ENCODE measurements around the gene CORO7. TPM values are rescaled to one million over a fixed set of nuclear protein-coding genes. Genes with fewer than 3 reads are reported as not detected.
A peak's percentile ranks its signal among the peaks of the same experiment; 100 is the strongest.

CORO7 gene
- total RNA-seq, 4 donors from 2014 or later, result 18.8 to 29.6 (median 25.7) TPM

- peak overlapping the region; percentile 76 for H3K27ac ChIP-seq
- no peaks in the 10 kb centered on the region for H3K9me3 ChIP-seq
- no peak overlapping the region for H3K4me3 ChIP-seq
- no peak for DNase-seq (ENCODE audit: low spot score in 2 of 2)
- no peaks in the 10 kb centered on the region for H3K27me3 ChIP-seq
- TF ChIP-seq, protein P1, sequence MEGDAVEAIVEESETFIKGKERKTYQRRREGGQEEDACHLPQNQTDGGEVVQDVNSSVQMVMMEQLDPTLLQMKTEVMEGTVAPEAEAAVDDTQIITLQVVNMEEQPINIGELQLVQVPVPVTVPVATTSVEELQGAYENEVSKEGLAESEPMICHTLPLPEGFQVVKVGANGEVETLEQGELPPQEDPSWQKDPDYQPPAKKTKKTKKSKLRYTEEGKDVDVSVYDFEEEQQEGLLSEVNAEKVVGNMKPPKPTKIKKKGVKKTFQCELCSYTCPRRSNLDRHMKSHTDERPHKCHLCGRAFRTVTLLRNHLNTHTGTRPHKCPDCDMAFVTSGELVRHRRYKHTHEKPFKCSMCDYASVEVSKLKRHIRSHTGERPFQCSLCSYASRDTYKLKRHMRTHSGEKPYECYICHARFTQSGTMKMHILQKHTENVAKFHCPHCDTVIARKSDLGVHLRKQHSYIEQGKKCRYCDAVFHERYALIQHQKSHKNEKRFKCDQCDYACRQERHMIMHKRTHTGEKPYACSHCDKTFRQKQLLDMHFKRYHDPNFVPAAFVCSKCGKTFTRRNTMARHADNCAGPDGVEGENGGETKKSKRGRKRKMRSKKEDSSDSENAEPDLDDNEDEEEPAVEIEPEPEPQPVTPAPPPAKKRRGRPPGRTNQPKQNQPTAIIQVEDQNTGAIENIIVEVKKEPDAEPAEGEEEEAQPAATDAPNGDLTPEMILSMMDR (IDR thresholded peaks at IDR 0.05), result no peak
- TF ChIP-seq POLR2AphosphoS5 (IDR thresholded peaks at IDR 0.05), result no peak
- TF ChIP-seq POLR2A (IDR thresholded peaks at IDR 0.05), result no peak
- TF ChIP-seq EP300 (IDR thresholded peaks at IDR 0.05), result no peak
- no peaks in the 10 kb centered on the region for H3K36me3 ChIP-seq
- 42% methylated on average over 13 of the region's 21 CpGs for WGBS
- peaks cover 79% of the 10 kb centered on the region for H3K4me1 ChIP-seq
These were observed 93.1 kb downstream of the CORO7 start for GRCh38 chr16:4323071-4323844.

DNA sequence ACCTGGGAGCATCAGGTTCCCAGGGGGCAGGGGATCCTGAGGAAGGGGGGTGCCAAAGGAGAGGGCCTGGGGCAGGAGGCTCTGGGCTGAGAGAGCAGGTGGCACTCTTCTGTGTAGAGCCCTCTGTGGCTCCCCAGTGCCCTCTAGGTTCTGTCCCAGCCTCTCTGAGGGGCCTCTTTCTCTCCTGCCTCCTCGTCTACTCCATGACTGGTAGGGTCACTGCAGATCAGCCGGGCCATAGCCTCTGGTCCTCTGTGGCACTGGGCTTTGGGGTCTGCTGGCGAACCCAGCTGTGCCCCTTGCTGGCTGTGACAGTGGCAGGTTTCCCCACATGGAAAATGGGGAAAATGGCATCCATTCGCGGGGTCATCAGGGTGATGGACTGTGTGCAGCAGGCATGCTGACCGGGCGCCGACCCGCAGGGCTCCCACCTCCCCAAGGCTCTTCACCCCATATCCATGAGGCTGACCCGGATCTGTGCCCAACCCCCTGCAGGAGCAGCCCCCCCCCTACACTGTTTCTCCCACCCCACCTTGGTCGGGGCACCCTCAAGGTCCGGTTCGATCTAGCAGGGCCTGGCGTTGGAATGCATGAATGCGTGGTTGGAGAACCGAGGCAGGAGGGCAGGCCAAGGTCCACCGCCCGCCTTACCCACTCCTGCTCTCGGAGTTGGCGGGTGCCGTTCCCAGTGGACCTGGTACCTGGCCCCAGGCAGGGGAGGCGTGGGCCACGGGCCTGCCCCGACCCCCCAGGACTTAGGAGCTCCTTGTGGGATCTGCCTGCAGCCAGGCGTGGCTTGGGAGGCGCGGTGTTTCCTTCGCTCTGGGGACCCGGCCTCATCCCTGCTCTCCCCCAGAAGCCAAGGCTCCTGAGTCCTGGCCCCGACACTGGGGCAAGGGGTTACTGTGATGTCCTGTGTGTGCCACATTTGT lies 94.0 kb downstream of the CORO7 start:
- WGBS, result 79% methylated on average over 9 of the region's 30 CpGs
- no peak for DNase-seq (ENCODE audit: low spot score in 2 of 2)

DNA sequence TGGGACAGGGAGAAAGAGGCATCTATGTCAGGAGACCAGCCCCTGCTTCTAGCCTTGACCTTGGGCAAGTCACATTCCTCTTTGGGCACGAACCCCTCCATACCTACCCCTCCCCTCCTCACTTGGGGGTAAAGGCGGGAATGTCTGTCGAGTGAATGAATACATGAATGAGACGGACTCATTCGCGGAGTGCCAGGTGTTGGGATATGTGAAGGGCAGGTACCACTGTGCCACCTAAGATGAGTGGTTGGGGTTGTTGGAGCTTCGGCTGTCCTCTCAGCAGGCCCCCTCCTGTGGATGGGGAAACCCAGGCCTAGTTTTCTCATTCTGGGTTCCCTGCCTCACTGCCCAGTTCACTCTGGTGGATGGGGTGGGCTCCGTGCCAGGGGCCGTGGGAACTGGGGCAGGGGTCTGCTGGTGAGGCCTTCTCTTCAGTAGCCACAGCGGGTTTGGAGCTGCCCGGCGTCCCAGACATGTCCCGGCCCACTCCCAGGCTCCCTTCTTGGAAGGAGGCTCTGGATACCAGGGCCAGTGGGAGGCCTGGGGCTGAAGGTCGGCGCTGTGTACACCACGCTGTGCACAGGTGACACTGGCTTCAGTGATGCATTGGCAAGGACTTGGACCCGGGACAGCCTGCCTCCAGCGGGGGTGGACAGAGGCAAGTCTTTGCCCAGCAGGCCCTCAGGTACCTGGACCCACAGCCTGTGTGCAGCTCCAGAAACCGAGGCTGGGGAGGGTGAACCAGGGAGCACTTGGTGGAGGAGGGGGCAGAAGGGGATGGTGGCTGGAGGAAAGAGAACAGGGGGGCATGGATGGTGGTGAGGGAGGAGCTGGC lies 94.9 kb downstream of the CORO7 start:
- Histone ChIP-seq H3K27me3 (no peaks in the 10 kb centered on the region), H3K36me3 (no peaks in the 10 kb centered on the region), H3K9me3 (no peaks in the 10 kb centered on the region), H3K4me3 (no peak overlapping the region), H3K4me1 (peaks cover 81% of the 10 kb centered on the region), H3K27ac (no peak overlapping the region)
- DNase-seq (ENCODE audit: low spot score in 2 of 2), result peak in 1 of 2 donors; percentile 68
- TF ChIP-seq POLR2A (IDR thresholded peaks at IDR 0.05), result no peak
- TF ChIP-seq, protein P1 (IDR thresholded peaks at IDR 0.05), result no peak
- no peak for TF ChIP-seq EP300 (IDR thresholded peaks at IDR 0.05)
- no peak for TF ChIP-seq POLR2AphosphoS5 (IDR thresholded peaks at IDR 0.05)
- WGBS, result 82% methylated on average over 18 of the region's 19 CpGs

More for the DNA sequence above, 94.0 kb downstream of the CORO7 start:
- no peaks in the 10 kb centered on the region for H3K36me3 ChIP-seq
- H3K27me3 ChIP-seq, result no peaks in the 10 kb centered on the region
- H3K27ac ChIP-seq, result peak overlapping the region; percentile 14
- peaks cover 79% of the 10 kb centered on the region for H3K4me1 ChIP-seq
- no peaks in the 10 kb centered on the region for H3K9me3 ChIP-seq
- H3K4me3 ChIP-seq, result no peak overlapping the region
- TF ChIP-seq EP300 (IDR thresholded peaks at IDR 0.05) (no peak), POLR2AphosphoS5 (IDR thresholded peaks at IDR 0.05) (no peak), POLR2A (IDR thresholded peaks at IDR 0.05) (no peak)
- TF ChIP-seq, protein P1 (IDR thresholded peaks at IDR 0.05), result no peak

- peaks cover 1% of the 10 kb centered on the region for H3K27me3 ChIP-seq
- TF ChIP-seq POLR2AphosphoS5 (IDR thresholded peaks at IDR 0.05) (no peak), EP300 (IDR thresholded peaks at IDR 0.05) (no peak), POLR2A (IDR thresholded peaks at IDR 0.05) (no peak)
- TF ChIP-seq, protein P1 (IDR thresholded peaks at IDR 0.05), result no peak
- no peaks in the 10 kb centered on the region for H3K36me3 ChIP-seq
- peak overlapping the region; percentile 87 for H3K27ac ChIP-seq
- no peak overlapping the region for H3K4me3 ChIP-seq
- peaks cover 87% of the 10 kb centered on the region for H3K4me1 ChIP-seq
- no peaks in the 10 kb centered on the region for H3K9me3 ChIP-seq
- peak in 1 of 2 donors; percentile 68 for DNase-seq (ENCODE audit: low spot score in 2 of 2)
- 47% methylated on average over 9 of the region's 16 CpGs for WGBS
These were observed 95.7 kb downstream of the CORO7 start for GRCh38 chr16:4320571-4321137.

Measured in suprapubic skin (tissue), 4 donors.